Activated CD4-positive, alpha-beta T cell treated with anti-CD3 and anti-CD28 coated beads, Interleukin-2, amount 50 U/mL, for 4 hours (primary cell): ENCODE data around the gene SAMD13.
"Not testable (repeated sequence)": the region's sequence is repeated elsewhere in the genome, so short reads cannot be mapped to it uniquely, and the experiment has no call there.

Experiments
- DNase-seq, 2 experiments: peaks; one replicate each; pipeline ENCODE4 v3.0.0-alpha.2; 2020

Gene SAMD13

DNA sequence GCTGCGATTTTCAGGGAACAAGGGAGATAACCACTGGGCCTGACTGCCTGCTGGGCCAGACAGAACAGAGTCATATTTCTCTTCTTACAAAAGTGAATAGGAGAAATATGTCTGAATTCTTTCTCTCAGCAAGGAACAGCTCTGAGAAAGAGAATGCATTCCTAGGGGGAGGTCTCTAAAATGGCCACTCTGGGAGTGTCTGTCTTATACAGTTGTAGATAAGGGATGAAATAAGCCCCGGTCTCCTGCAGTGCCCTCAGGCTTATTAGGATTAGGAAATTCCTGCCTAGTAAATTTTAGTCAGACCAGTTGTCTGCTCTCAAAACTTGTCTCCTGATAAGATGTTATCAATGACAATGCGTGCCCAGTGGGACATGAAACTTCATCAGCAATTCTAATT, 14.1 kb upstream of the SAMD13 start:
- not testable (repeated sequence) for DNase-seq

DNA sequence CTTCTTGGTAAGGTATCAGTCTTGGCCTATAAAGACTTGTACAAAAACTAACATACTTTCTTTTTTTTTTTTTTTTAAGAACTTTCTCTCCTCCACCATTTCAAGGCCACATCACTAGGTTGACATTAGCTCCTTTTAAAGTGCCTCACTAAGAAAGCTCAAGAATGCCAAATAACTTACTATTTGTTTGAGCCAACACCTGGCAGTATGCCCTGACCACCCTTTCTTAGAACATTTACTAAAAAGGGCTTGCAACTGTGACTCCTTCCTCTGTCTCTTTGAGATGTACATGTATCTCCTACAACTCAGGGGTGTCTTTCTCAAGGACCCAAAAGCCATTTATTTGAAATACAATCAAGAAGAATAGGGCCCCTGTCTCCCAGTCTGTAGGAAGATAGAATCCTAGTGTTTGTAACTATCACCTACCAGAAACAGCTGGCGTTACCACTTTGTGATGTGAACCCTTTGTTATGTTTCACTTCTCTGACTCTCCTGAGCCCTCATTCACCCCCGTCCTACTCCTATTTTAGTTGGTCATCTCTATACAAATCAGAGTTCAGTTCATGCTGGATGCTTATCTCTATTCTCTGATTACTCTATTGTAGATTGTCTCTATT, 12.2 kb upstream of the SAMD13 start:
- DNase-seq = no peak

DNA sequence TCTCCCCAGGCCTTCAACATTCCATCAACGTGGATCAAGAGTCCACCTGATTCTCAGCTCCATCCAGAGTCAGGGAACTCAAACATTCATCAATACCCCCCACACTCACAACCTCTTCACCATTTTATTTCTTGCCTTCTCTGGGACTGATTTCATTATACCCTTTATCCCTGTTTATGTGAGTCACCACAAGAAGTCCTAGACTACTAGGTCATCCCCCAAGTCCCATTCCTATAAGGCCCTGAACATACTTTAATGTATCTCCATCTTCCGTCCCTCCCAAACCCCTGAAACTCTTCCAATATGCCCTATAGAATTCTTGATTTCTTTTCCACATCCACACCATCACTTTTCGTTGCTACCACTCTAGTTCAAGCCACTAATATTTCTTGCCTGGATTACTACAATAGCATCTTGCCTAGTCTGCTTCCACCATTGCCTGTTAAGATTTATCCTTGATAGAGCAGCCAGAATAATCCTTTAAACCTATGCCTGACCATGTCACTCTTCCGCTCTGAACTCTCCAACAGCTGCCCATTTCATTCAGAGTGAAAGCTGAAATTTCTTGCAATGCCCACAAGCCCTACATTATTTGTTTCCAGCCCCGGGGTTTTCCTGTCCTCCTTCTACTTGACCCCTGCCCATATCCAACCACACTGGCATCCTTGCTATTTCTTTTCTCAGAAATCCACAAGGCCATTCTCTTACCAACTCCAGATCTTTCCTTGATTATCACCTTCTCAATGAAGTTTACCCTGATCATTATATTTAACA, 9.4 kb upstream of the SAMD13 start:
- DNase-seq = no peak

DNA sequence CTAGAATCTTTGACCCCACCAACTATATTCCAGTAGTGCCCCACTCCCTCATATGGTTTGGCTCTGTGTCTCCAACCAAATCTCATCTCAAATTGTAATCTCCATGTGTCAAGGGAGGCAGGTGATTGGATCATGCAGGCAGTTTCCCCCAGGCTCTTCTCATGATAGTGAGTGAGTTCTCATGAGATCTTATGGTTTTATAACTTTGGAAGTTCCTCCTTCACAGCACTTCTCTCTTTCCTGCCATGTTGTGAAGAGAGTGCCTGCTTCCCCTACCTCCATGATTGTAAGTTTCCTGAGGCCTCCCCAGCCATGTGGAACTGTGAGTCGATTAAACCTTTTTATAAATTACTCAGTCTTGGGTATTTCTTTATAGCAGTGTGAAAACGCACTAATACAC, 7.7 kb upstream of the SAMD13 start:
- no peak for DNase-seq

- DNase-seq = no peak
Measured at GRCh38 chr1:84294751-84295150, 6.8 kb upstream of the SAMD13 start.

DNA sequence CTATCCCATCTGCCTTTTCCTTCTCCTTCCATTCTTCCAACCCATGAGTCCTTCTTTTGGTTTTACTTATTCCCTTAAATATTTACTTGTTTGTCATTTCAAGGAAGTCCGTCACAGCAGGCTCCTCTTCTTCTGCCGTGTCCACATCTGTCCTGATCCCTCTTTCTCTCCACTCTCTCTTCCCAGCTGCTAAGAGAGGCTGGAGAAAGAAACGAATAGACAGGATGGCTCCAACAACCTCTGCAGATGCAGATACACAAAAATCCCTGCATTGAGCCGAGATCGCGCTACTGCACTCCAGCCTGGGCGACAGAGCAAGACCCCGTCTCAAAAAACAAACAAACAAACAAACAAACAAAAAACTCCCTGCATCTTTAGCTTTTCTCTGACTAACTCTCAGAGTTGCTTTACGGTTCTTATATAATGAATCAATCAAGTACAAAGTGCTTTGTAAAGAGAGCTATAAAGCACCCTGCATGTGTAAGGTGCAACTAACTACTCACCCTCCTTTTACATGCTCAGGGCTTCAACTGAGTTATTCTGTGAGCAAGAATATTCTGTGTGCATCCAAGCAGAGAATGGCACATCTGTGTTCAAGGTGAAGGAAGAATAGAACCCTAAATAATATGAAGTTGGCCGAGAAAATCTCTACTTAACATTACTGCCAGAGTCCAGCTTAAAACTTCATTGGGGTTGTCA, 3.8 kb upstream of the SAMD13 start:
- no peak for DNase-seq

- DNase-seq = peak; percentile 24 to 30
Measured at GRCh38 chr1:84298328-84298683, 3.2 kb upstream of the SAMD13 start.

DNA sequence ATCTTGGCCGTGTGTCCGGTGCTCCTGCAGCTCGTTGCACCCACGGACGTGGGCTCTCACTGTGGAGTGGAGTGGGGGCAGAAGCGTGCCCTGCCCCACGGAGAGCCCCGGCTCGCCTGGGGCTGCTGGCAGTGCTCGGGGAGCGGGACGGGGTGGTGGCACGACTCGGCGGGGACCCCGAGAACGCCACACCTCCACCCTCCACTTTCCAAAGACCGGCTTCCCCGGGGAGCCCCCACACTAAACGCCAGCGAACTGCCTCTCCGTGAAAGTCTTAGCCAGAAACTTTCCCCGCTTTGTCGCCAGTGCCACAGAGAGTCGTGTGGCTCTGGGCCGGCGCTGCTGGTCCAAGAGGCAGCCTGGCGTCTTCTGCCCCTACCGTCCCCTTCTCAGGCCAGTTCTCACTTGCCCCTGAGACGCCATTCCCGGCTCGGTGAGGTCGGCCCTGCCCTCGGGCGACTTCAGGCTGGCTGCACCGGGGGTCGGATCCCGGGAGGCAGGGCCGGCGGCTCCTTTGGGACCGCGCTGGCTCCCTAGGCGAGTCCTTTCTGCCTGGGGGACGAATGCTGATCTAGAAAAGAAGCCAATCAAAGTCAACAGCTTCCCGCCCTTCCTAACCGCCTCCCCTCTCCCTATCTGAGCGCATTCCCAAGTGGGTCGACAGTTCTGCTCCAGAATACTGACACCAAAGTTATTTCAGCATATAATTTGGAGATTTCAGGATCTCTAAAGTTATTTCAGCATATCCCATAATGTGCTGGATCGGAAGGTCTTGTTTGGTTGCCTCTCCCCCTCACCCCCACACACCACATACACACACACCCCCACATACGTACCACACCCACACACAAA, 2.6 kb upstream of the SAMD13 start:
- peak in 1 of 2 experiments; percentile 10 for DNase-seq

GRCh38 chr1:84299536-84300170, 1.9 kb upstream of the SAMD13 start:
- no peak for DNase-seq

- DNase-seq = no peak
Measured at GRCh38 chr1:84300501-84300900, 1.0 kb upstream of the SAMD13 start.

DNA sequence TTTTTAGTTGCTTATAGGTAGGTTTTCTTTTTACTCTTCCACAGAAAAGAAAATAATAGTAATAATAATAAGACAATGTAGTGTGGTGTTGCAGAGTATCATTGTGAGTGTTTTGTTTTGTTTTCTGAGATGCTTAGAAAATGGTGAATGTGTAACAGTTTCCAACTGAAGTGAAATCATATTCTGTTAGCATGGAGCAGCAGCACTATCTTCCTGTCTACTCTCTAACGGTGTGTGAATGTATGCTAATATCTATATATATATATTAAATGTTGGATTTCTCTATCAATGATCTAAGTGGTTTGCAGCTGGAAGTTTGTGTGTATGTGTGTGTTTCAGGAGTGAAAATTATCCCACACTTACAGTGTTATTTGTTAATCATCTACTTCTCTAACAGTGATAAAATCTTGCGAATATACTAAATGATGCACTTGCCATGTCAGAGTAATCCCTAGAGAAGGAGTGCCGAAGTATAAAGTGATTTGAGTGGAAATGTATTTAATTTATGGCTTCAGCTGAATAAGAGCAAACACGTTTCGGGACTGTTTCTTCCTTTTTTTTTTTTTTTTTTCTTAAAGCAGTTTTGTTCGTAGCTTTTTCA, 377 bp downstream of the SAMD13 start:
- DNase-seq = no peak

- no peak for DNase-seq
Measured at GRCh38 chr1:84303314-84303830, 1.9 kb downstream of the SAMD13 start.

GRCh38 chr1:84307398-84307797, 5.9 kb downstream of the SAMD13 start:
- DNase-seq = no peak

GRCh38 chr1:84311296-84311695, 9.8 kb downstream of the SAMD13 start:
- DNase-seq = no peak

DNA sequence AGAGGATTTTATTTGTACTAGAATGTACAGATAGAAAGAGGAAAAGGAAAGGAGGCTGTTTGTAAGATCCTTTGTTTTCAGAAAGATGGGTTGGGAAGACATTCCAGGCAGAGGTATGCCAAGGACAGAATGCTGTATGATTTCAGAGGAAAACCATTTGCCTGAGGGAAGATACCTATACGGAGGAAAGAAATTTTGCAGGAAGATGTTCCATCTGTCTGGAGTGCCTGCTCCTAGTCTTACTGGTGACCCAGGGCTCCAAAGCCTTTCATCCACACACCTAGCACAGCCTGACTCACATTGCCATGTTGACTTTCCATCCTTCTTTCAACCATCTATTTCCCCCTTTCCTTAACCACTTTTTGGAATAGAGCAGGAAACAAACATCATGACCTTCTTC, 18.2 kb downstream of the SAMD13 start:
- no peak for DNase-seq

GRCh38 chr1:84327830-84328229, 26.3 kb downstream of the SAMD13 start:
- DNase-seq = no peak

GRCh38 chr1:84330125-84330984, 28.8 kb downstream of the SAMD13 start:
- no peak for DNase-seq

- DNase-seq = no peak
Measured at GRCh38 chr1:84339503-84339902, 38.0 kb downstream of the SAMD13 start.

GRCh38 chr1:84344286-84344685, 42.8 kb downstream of the SAMD13 start:
- no peak for DNase-seq

DNA sequence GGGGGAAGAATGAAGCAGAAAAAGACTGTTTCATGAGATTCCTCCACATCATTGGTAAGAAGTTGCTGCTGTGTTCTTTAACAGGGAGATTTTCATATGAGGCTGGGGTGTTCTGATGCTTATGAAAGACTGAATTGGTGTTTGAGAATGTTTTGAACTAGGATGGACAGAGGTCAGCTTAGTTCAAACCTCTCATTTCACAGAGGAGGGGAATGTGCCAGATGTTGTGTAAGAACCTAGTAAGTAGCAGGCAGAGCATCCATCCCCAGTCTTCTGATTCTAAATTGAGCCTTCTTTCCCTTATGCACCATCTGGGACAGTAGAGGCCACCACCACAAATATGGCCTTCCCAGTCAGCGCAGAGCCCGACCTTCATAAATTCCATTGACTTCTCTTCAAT, 43.7 kb downstream of the SAMD13 start:
- DNase-seq = no peak
